ENCODE measurements around the gene NME3. TPM values are rescaled to one million over a fixed set of nuclear protein-coding genes. Genes with fewer than 3 reads are reported as not detected.

The NME3 gene
- total RNA-seq, 4 donors from 2014 or later: 49.9 to 106 (median 87.2) TPM

DNA sequence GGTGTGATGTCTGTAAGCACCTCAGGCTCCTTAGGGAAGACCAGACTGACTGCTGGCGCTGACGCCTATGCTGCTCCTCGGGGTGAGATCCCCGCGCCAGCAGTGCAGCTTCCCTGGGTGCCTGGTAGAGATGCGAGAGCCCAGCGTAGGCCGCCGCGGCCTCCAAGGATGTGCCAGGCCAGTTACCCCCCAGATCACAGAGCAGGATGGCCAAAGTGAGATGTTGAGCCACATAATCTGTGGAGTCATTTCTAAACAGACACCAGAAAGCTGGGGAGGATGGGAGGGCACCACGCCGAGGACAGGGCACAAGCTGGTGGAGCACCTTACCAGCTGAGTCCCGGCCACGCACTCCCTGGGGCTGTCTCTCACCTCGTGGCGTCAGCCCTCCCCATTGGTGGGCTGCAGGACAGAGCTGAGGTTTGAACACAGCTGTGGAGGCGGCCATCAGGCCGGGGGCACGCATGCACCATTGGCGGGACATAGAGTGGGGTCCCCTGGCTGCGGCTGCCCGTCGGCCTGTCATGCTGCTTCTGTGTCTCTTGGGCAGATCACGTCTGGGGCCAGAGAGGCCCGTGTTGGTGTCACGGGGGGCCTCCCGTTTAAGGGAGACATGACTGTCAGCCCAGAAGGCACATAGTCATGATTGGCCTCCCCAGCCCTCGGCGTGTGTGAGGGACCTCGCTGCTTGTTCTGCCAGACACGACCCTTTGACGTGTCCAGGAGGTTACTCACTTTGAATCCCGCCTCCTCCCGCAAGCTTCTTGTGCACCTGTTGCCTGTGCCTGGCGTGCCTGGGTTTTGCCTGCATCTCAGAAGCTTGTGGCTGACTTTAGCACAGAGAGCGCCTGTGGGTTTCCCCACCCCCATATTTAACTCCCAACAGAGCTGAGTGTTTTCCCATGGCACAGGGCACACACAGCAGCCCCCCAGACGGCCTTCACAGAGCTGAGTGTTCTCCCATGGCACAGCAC lies 43.4 kb downstream of the NME3 start:
- H3K27me3 ChIP-seq: no peaks in the 10 kb centered on the region
- WGBS, 2 donors (ENCODE audit: low coverage in 1 of 2): 90 to 91% methylated on average over 4 to 8 of the region's 37 CpGs
- peaks cover 0 to 86% of the 10 kb centered on the region in 2 donors for H3K36me3 ChIP-seq
- H3K9me3 ChIP-seq: no peaks in the 10 kb centered on the region
- H3K4me1 ChIP-seq: peaks cover 0 to 19% (median 0%) of the 10 kb centered on the region in 3 donors
- H3K4me3 ChIP-seq: no peak overlapping the region
- no peak for ATAC-seq
- H3K27ac ChIP-seq: no peak overlapping the region
- TF ChIP-seq EP300 (IDR thresholded peaks at IDR 0.05) (no peak), POLR2A (IDR thresholded peaks at IDR 0.05) (no peak), POLR2AphosphoS5 (IDR thresholded peaks at IDR 0.05) (no peak)
- TF ChIP-seq, protein P1, sequence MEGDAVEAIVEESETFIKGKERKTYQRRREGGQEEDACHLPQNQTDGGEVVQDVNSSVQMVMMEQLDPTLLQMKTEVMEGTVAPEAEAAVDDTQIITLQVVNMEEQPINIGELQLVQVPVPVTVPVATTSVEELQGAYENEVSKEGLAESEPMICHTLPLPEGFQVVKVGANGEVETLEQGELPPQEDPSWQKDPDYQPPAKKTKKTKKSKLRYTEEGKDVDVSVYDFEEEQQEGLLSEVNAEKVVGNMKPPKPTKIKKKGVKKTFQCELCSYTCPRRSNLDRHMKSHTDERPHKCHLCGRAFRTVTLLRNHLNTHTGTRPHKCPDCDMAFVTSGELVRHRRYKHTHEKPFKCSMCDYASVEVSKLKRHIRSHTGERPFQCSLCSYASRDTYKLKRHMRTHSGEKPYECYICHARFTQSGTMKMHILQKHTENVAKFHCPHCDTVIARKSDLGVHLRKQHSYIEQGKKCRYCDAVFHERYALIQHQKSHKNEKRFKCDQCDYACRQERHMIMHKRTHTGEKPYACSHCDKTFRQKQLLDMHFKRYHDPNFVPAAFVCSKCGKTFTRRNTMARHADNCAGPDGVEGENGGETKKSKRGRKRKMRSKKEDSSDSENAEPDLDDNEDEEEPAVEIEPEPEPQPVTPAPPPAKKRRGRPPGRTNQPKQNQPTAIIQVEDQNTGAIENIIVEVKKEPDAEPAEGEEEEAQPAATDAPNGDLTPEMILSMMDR (IDR thresholded peaks at IDR 0.05): no peak

DNA sequence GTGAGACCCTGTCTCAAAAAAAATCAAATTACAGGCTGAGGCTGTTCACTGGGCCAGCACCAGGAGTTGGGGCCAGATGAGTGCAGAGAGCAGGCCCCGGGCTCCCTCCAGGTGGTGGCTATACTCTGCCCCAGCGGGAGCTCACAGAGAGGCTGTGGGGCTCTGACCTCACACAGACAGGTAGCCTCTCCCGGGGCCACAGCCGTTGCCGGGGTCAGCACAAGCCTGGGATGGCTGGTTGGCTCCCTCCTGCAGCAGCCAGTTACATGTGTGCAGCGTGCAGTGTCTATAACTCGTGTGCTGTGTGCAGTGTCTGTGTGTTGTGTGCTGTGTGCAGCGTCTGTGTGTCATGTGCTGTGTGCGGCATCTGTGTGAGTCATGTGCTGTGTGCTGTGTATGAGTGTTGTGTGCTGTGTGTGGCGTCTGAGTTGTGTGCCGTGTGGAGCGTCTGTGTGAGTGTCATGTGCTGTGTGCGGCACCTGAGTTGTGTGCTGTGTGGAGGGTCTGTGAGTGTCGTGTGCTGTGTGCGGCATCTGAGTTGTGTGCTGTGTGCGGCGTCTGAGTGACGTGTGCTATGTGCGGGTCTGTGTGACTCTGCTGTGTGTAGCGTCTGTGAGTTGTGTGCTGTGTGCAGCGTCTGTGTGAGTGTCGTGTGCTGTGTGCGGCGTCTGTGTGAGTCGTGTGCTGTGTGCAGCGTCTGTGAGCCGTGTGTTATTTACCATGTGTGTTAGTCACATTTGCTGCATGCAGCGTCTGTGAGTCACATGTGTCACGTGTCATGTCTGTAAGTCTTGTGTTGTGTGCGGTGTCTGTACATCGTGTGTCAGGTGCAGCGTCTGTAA lies 44.5 kb downstream of the NME3 start:
- no peak overlapping the region for H3K27ac ChIP-seq

DNA sequence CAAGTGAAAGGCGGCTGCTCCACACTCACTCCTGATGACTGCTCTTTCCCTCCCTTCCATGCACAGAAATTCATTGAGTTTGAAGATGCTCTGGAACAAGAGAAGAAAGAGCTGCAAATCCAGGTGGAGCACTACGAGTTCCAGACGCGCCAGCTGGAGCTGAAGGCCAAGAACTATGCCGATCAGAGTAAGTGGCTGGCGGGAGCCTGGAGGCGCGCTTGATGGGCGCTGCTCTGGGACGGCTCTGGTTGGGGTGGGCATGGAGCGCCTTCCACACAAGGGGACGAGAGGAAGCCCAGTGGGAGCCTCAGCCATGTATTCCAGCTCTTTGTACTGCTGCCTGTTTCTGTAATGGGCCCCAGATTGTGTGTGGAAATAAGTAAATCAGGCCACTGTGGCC lies 46.9 kb downstream of the NME3 start:
- H3K36me3 ChIP-seq: peaks cover 0 to 52% of the 10 kb centered on the region in 2 donors
- 40 to 89% methylated on average over 1 to 5 of the region's 12 CpGs for WGBS, 2 donors (ENCODE audit: low coverage in 1 of 2)
- ATAC-seq: no peak

More for the DNA sequence above, 44.5 kb downstream of the NME3 start:
- no peak for ATAC-seq
- H3K4me1 ChIP-seq: peaks cover 0 to 29% (median 5%) of the 10 kb centered on the region in 3 donors
- H3K9me3 ChIP-seq: no peaks in the 10 kb centered on the region
- H3K27me3 ChIP-seq: no peaks in the 10 kb centered on the region
- 100% methylated on average over 1 of the region's 32 CpGs; no CpG with 5 or more reads in 1 of the 2 donors for WGBS, 2 donors (ENCODE audit: low coverage in 1 of 2)
- peaks cover 0 to 75% of the 10 kb centered on the region in 2 donors for H3K36me3 ChIP-seq
- no peak overlapping the region for H3K4me3 ChIP-seq
- TF ChIP-seq, protein P1 (IDR thresholded peaks at IDR 0.05): no peak
- TF ChIP-seq POLR2A (IDR thresholded peaks at IDR 0.05): no peak
- no peak for TF ChIP-seq EP300 (IDR thresholded peaks at IDR 0.05)
- no peak for TF ChIP-seq POLR2AphosphoS5 (IDR thresholded peaks at IDR 0.05)

DNA sequence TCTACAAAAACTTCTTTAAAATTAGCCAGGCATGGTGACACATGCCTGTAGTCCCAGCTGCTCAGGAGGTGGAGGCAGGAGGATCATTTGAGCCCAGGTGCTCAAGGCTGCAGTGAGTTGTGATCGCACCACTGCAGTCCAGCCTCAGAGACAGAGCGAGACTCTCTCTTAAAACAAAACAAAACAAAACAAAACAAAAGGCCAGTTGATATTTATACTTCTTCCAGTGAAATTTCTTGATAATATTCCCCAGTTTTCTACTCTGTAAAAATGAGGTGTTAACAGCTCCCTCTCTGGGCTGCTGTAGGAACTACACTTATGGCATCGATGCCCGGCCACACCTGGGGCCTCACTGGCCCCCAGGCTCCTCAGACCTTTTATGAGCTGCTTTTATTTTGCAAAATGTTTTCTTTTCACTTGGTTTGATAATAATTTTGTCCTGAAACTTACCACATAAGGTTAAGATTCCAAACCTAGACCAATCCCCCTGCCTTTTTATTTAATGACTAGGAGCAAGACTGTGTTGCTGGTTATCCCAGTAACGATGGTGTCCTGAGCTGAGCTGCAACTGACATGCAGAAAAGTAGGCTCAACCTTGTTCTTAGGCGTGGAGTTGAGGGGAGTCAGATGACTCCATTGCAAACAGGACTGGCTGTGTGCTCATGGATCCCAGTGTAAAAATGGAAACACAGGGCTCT lies 47.7 kb downstream of the NME3 start:
- no peak overlapping the region for H3K4me3 ChIP-seq
- 39 to 41% methylated on average over 4 of the region's 6 CpGs for WGBS, 2 donors (ENCODE audit: low coverage in 1 of 2)
- H3K27me3 ChIP-seq: no peaks in the 10 kb centered on the region
- H3K9me3 ChIP-seq: no peaks in the 10 kb centered on the region
- no peak for ATAC-seq
- peak overlapping the region in 3 of 4 donors; percentile 2 to 71 (median 58) for H3K27ac ChIP-seq
- H3K36me3 ChIP-seq: peaks cover 0 to 43% of the 10 kb centered on the region in 2 donors
- peaks cover 0 to 45% (median 9%) of the 10 kb centered on the region in 3 donors for H3K4me1 ChIP-seq
- TF ChIP-seq POLR2AphosphoS5 (IDR thresholded peaks at IDR 0.05): no peak
- TF ChIP-seq POLR2A (IDR thresholded peaks at IDR 0.05): no peak
- TF ChIP-seq, protein P1 (IDR thresholded peaks at IDR 0.05): peak in 3 of 4 experiments; percentile 54 to 71 (median 58)
- no peak for TF ChIP-seq EP300 (IDR thresholded peaks at IDR 0.05)

More for the DNA sequence above, 46.9 kb downstream of the NME3 start:
- H3K9me3 ChIP-seq: no peaks in the 10 kb centered on the region
- no peak overlapping the region for H3K4me3 ChIP-seq
- no peak overlapping the region for H3K27ac ChIP-seq
- H3K27me3 ChIP-seq: no peaks in the 10 kb centered on the region
- TF ChIP-seq POLR2A (IDR thresholded peaks at IDR 0.05) (no peak), POLR2AphosphoS5 (IDR thresholded peaks at IDR 0.05) (no peak), EP300 (IDR thresholded peaks at IDR 0.05) (no peak)
- TF ChIP-seq, protein P1 (IDR thresholded peaks at IDR 0.05): no peak
- peaks cover 0 to 42% (median 9%) of the 10 kb centered on the region in 3 donors for H3K4me1 ChIP-seq
